NB4 (cell line): ENCODE results near the gene PRR33.

Experiments used
- DNase-seq: peaks from one replicate; pipeline ENCODE4 v3.0.0; 2010; ENCODE audit warnings: low read depth
- H3K4me3 ChIP-seq: one replicate; pipeline ENCODE4 v1.5.1; 2011; ENCODE audit warnings: mild to moderate bottlenecking, low read depth, low read length, moderate library complexity
- MAX ChIP-seq: IDR thresholded peaks from 2 replicates; pipeline ENCODE4 v1.6.1; 2011; ENCODE audit warnings: low read depth, low read length
- MYC ChIP-seq: IDR thresholded peaks from 2 replicates; pipeline ENCODE4 v1.6.1; 2011; ENCODE audit warnings: low read depth, low read length
- POLR2A ChIP-seq: IDR thresholded peaks from 2 replicates; pipeline ENCODE4 v1.6.1; 2011; ENCODE audit warnings: mild to moderate bottlenecking; ENCODE audit not compliant: insufficient read length; ENCODE audit errors: extremely low read depth
- TF ChIP-seq, protein P1 (sequence below): IDR thresholded peaks from one replicate; pipeline ENCODE4 v1.5.1; 2012; ENCODE audit warnings: low read depth, low read length

The PRR33 gene

DNA sequence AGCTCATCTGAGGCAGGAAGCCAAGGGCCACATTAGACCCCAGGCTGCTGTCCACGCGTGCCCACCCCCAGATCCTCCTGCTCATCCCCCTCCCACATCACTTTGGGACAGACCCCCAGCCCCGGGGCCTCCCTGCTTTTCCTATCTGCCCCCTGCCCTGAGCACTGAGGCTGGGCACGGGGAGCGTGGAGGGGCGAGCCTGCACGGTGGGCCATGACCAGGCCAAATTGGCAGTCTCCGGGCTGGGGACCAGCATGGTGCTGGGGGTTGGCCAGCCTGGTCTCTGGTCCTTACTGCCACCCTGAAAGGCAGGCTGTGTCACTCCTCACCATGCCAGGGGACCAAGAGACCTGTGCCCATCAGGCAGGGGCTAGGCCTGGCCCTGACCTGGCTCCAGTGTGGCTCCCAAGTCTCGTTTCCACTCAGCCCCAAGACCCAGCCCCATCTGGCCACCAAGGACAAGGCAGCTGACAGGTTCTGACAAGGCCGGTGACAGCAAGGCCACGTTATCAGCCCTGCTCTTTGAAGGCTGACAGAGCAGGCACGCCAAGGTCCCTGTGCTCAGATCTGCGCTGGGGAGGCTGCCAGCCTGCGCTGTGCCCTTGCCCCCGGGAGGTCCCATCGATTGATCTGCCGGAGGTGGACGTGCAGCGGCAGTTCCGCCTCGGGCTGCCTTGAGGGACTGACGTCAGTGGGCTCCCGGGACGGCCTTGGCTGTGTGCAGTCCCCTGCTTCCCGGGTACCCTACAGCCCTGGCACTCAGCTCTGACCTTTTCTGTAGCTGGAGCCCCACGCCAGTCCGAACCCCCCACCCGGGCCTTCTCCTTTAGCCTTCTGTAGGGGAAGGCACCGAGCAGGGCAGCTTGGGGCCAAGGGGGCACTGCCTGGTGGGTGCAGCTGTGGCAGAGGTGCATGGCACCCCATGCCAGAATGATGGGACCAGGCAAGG, 49.3 kb downstream of the PRR33 start:
- no peak for DNase-seq
- no peak overlapping the region for H3K4me3 ChIP-seq
- TF ChIP-seq MYC, result no peak
- TF ChIP-seq MAX, result no peak
- TF ChIP-seq, protein P1, sequence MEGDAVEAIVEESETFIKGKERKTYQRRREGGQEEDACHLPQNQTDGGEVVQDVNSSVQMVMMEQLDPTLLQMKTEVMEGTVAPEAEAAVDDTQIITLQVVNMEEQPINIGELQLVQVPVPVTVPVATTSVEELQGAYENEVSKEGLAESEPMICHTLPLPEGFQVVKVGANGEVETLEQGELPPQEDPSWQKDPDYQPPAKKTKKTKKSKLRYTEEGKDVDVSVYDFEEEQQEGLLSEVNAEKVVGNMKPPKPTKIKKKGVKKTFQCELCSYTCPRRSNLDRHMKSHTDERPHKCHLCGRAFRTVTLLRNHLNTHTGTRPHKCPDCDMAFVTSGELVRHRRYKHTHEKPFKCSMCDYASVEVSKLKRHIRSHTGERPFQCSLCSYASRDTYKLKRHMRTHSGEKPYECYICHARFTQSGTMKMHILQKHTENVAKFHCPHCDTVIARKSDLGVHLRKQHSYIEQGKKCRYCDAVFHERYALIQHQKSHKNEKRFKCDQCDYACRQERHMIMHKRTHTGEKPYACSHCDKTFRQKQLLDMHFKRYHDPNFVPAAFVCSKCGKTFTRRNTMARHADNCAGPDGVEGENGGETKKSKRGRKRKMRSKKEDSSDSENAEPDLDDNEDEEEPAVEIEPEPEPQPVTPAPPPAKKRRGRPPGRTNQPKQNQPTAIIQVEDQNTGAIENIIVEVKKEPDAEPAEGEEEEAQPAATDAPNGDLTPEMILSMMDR, result no peak
- TF ChIP-seq POLR2A, result no peak

- DNase-seq, result no peak
- TF ChIP-seq, protein P1, result no peak
- no peak for TF ChIP-seq MAX
- no peak for TF ChIP-seq MYC
- TF ChIP-seq POLR2A, result no peak
- H3K4me3 ChIP-seq, result no peak overlapping the region
Measured at GRCh38 chr11:1841511-1842148, 50.1 kb downstream of the PRR33 start.

GRCh38 chr11:1840780-1841480, 50.8 kb downstream of the PRR33 start:
- H3K4me3 ChIP-seq, result no peak overlapping the region
- no peak for DNase-seq
- TF ChIP-seq MAX (no peak), MYC (no peak), POLR2A (no peak)
- TF ChIP-seq, protein P1, result no peak

GRCh38 chr11:1839924-1840779, 51.5 kb downstream of the PRR33 start:
- TF ChIP-seq, protein P1, result no peak
- TF ChIP-seq MAX (no peak), MYC (no peak), POLR2A (no peak)
- no peak overlapping the region for H3K4me3 ChIP-seq
- peak; percentile 85 for DNase-seq

DNA sequence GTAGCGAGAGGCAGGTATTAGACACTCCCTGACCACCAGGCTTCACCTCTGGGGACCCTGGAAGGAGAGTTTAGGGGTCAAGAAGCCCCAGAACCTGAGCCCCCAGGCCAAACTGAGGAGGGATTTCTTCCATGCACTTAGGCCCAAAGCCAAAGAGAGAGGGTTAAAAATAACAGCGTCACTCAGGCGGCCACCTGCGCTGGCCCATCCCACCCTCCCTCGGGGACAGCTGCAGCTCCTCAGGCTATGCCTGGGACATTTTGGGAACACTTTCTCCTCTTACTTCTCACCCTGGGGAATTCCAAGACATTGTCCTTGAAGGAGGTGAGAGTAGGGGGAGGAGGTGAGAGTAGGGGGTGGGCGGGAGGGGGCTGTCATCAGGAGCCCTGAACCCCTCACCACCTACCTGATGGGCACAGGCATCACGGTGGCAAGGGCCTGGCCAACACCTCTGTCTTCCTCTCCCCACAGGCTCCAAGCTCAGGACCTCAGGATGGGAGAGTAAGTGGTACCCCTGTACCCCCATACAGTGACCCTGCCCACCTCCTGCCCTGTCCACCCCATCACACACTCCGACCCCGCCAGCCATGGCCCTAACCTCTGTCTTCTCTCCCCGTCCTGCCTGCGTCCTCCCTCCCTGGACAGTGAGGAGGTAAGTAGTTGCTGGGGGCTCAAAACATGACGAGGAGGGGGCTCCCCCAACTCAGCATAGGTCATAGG, 52.3 kb downstream of the PRR33 start:
- TF ChIP-seq POLR2A, result no peak
- TF ChIP-seq MYC, result no peak
- TF ChIP-seq, protein P1, result no peak
- TF ChIP-seq MAX, result no peak
- no peak overlapping the region for H3K4me3 ChIP-seq
- no peak for DNase-seq
